DOHH2 (cell line): ENCODE results near the gene MB21D2.

Source experiments
- EZH2phosphoT487 ChIP-seq: fragments of 200-600 bp; sonication (generic); IDR thresholded peaks from 2 replicates; pipeline ENCODE4 v1.6.1; 2017; ENCODE audit warnings: borderline replicate concordance, mild to moderate bottlenecking, antibody characterized with exemption, low read length, moderate library complexity, mixed read lengths
- TF ChIP-seq, protein P1 (sequence below): fragments of 200-600 bp; sonication (generic); IDR thresholded peaks from one replicate; pipeline ENCODE4 v1.5.1; 2014; ENCODE audit warnings: antibody characterized with exemption, mild to moderate bottlenecking, low read depth, low read length; ENCODE audit not compliant: poor library complexity, severe bottlenecking

DNA sequence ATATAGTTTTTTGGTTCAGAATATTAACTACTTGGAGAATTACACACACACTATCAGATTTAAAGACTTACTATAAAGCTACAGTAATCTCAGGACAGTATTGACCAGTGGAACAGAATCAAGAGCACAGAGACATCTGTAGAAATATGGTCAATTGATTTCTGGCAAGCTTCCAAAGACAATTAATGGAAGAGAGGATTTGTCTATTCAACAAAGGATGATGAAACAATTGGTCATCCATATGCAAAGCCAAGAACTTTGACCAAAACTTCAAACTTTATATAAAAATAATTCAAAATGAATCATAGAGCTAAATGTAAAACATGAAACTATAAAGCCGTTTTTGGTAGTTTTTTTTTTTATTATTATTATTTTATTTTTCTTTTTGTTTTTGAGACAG, 29.8 kb upstream of the MB21D2 start:
- TF ChIP-seq, protein P1, sequence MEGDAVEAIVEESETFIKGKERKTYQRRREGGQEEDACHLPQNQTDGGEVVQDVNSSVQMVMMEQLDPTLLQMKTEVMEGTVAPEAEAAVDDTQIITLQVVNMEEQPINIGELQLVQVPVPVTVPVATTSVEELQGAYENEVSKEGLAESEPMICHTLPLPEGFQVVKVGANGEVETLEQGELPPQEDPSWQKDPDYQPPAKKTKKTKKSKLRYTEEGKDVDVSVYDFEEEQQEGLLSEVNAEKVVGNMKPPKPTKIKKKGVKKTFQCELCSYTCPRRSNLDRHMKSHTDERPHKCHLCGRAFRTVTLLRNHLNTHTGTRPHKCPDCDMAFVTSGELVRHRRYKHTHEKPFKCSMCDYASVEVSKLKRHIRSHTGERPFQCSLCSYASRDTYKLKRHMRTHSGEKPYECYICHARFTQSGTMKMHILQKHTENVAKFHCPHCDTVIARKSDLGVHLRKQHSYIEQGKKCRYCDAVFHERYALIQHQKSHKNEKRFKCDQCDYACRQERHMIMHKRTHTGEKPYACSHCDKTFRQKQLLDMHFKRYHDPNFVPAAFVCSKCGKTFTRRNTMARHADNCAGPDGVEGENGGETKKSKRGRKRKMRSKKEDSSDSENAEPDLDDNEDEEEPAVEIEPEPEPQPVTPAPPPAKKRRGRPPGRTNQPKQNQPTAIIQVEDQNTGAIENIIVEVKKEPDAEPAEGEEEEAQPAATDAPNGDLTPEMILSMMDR: no peak
- TF ChIP-seq EZH2phosphoT487: no peak
